Embryonic facial prominence (tissue), 1 donor: ENCODE measurements around the gene FREM3.
"Not testable (repeated sequence)": the region's sequence is repeated elsewhere in the genome, so short reads cannot be mapped to it uniquely, and the experiment has no call there.

Source experiments
- DNase-seq: peaks from one replicate; pipeline ENCODE4 v3.0.0-alpha.2; 2016; ENCODE audit errors: extremely low spot score

The FREM3 gene

GRCh38 chr4:143700416-143701352, at the start of gene FREM3:
Gene FREM3, minus strand, starts transcription at chr4:143700675. Its CDS starts 0 bp downstream, at chr4:143700675.
- DNase-seq, result no peak

GRCh38 chr4:143745874-143746273, 45.4 kb upstream of the FREM3 start:
- no peak for DNase-seq

GRCh38 chr4:143743591-143743990, 43.1 kb upstream of the FREM3 start:
- DNase-seq, result no peak

- DNase-seq, result no peak
Measured at GRCh38 chr4:143742834-143743233, 42.4 kb upstream of the FREM3 start.

- DNase-seq, result no peak
Measured at GRCh38 chr4:143736861-143737260, 36.4 kb upstream of the FREM3 start.

- DNase-seq, result not testable (repeated sequence)
Measured at GRCh38 chr4:143736061-143736460, 35.6 kb upstream of the FREM3 start.

- no peak for DNase-seq
Measured at GRCh38 chr4:143728166-143728565, 27.7 kb upstream of the FREM3 start.

- no peak for DNase-seq
Measured at GRCh38 chr4:143726714-143727113, 26.2 kb upstream of the FREM3 start.

GRCh38 chr4:143721317-143721716, 20.8 kb upstream of the FREM3 start:
- no peak for DNase-seq

GRCh38 chr4:143718748-143719147, 18.3 kb upstream of the FREM3 start:
- DNase-seq, result not testable (repeated sequence)

GRCh38 chr4:143713955-143714625, 13.6 kb upstream of the FREM3 start:
- no peak for DNase-seq

GRCh38 chr4:143713553-143713952, 13.1 kb upstream of the FREM3 start:
- no peak for DNase-seq

GRCh38 chr4:143712155-143712550, 11.7 kb upstream of the FREM3 start:
- DNase-seq, result no peak

GRCh38 chr4:143711543-143712154, 11.2 kb upstream of the FREM3 start:
- no peak for DNase-seq

GRCh38 chr4:143701365-143701764, 890 bp upstream of the FREM3 start:
- no peak for DNase-seq

GRCh38 chr4:143700046-143700415, 444 bp downstream of the FREM3 start:
- DNase-seq, result no peak

- no peak for DNase-seq
Measured at GRCh38 chr4:143699331-143700045, 987 bp downstream of the FREM3 start.

- DNase-seq, result no peak
Measured at GRCh38 chr4:143693856-143694255, 6.6 kb downstream of the FREM3 start.

- no peak for DNase-seq
Measured at GRCh38 chr4:143692241-143692640, 8.2 kb downstream of the FREM3 start.

GRCh38 chr4:143679434-143679833, 21.0 kb downstream of the FREM3 start:
- DNase-seq, result no peak

- DNase-seq, result not testable (repeated sequence)
Measured at GRCh38 chr4:143673629-143674028, 26.8 kb downstream of the FREM3 start.
